Measurements from ENCODE around the gene POLR1F.

The POLR1F gene, protein sequence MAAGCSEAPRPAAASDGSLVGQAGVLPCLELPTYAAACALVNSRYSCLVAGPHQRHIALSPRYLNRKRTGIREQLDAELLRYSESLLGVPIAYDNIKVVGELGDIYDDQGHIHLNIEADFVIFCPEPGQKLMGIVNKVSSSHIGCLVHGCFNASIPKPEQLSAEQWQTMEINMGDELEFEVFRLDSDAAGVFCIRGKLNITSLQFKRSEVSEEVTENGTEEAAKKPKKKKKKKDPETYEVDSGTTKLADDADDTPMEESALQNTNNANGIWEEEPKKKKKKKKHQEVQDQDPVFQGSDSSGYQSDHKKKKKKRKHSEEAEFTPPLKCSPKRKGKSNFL

DNA sequence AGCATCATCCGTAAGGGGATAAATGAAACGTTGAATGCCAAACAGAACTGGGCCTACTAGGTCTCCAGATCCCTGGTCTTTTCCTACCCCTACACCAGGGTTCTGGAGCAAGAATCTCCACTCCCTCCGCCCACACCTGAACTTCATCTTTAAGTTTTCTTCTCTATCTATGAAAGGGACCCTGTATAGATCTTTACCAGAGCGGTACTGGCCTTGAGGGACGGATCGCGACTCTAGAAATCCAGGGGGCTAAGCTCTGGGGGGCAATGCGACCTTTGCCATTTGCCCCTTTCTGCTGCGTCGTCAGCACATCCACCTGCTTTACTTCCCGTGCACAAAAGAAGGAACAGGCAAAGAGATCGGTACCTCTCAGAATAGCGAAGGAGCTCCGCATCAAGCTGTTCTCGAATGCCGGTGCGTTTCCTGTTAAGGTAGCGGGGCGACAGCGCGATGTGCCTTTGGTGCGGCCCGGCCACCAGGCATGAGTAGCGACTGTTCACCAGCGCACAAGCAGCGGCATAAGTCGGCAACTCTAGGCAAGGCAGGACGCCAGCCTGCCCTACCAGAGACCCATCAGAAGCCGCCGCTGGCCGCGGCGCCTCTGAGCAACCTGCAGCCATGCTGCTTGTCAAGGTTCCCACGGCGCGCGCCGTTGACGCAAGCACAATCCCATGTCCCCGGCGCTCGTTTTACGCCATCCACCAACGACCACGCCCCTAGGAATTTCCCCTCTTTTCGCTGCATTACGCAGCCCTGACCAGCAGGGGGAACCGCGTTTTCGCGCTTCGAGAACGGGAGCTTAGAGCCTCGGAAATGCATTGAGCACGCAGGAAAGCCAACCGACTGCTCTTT, at the start of gene POLR1F:
Gene POLR1F (minus strand): TSS at position 641 of the 852 bp plus-strand sequence. CDS start 21 bp downstream, at position 620.
- Histone ChIP-seq H3K4me1 (ENCODE audit: insufficient read depth, low read length, poor library complexity, severe bottlenecking) (peaks cover 39% of the 10 kb centered on the region), H4K20me1 (ENCODE audit: insufficient read depth, low read length, poor library complexity, severe bottlenecking) (peaks cover 35% of the 10 kb centered on the region), H3K9me2 (replicated peaks; ENCODE audit: low read depth, low read length) (no peaks in the 10 kb centered on the region), H2AFZ (ENCODE audit: low read length) (peak within 1 kb of the TSS; percentile 88), H3K4me3 (ENCODE audit: low read length, poor library complexity, severe bottlenecking) (peak within 1 kb of the TSS; percentile 92), H3K79me2 (ENCODE audit: insufficient read depth, low read length) (peaks cover 52% of the 10 kb centered on the region), H3K27me3 (ENCODE audit: insufficient read depth, low read length, poor library complexity, severe bottlenecking) (no peaks in the 10 kb centered on the region), H3K4me2 (ENCODE audit: low read depth, low read length, poor library complexity, severe bottlenecking) (peak within 1 kb of the TSS; percentile 99), H3K9me3 (ENCODE audit: insufficient read depth, low read depth, low read length) (no peaks in the 10 kb centered on the region), H3K36me3 (ENCODE audit: insufficient read depth, low read length) (no peaks in the 10 kb centered on the region), H3F3A (ENCODE audit: low read depth) (no peaks in the 10 kb centered on the region), H3K9ac (ENCODE audit: low read depth, low read length, poor library complexity, severe bottlenecking) (peak within 1 kb of the TSS; percentile 85)
- TF ChIP-seq, protein P1, sequence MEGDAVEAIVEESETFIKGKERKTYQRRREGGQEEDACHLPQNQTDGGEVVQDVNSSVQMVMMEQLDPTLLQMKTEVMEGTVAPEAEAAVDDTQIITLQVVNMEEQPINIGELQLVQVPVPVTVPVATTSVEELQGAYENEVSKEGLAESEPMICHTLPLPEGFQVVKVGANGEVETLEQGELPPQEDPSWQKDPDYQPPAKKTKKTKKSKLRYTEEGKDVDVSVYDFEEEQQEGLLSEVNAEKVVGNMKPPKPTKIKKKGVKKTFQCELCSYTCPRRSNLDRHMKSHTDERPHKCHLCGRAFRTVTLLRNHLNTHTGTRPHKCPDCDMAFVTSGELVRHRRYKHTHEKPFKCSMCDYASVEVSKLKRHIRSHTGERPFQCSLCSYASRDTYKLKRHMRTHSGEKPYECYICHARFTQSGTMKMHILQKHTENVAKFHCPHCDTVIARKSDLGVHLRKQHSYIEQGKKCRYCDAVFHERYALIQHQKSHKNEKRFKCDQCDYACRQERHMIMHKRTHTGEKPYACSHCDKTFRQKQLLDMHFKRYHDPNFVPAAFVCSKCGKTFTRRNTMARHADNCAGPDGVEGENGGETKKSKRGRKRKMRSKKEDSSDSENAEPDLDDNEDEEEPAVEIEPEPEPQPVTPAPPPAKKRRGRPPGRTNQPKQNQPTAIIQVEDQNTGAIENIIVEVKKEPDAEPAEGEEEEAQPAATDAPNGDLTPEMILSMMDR (conservative IDR thresholded peaks at IDR 0.05; ENCODE audit: low read length), result peak; percentile 90
- no peak for TF ChIP-seq EZH2phosphoT487 (IDR thresholded peaks at IDR 0.05; ENCODE audit: borderline replicate concordance)

DNA sequence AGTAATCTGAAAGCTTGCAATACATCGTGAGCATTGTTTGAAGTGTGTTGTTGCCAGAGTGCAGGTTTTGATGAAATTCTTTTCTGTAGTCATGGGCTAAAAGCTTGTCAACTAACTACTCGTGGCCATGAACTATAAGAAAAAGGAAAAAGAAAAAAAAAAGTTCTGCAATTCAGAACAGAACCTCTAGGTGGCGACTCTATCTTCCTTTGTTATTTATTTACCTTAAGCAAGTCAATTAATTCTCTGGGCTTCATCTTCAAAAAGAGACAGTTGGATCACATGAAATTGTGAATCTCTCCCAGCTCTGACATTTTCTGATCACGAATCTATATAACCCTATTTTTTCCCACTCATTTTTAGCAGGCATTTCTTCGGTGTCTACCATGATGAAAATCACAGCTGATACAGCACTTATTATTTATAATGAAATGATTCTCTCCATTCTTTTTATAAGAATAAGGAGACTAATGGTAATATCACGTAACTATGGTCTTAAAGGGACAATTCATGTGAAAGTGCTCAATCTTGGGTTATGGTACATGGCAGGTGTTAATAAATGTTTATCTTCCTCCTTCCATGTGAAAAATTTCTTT, 45.8 kb upstream of the POLR1F start:
- TF ChIP-seq, protein P1 (conservative IDR thresholded peaks at IDR 0.05; ENCODE audit: low read length), result peak; percentile 90
- TF ChIP-seq EZH2phosphoT487 (IDR thresholded peaks at IDR 0.05; ENCODE audit: borderline replicate concordance), result no peak
- H3K4me1 ChIP-seq (ENCODE audit: insufficient read depth, low read length, poor library complexity, severe bottlenecking), result no peaks in the 10 kb centered on the region
- H3K27me3 ChIP-seq (ENCODE audit: insufficient read depth, low read length, poor library complexity, severe bottlenecking), result no peaks in the 10 kb centered on the region
- H3F3A ChIP-seq (ENCODE audit: low read depth), result no peaks in the 10 kb centered on the region
- no peak overlapping the region for H3K4me2 ChIP-seq (ENCODE audit: low read depth, low read length, poor library complexity, severe bottlenecking)
- H4K20me1 ChIP-seq (ENCODE audit: insufficient read depth, low read length, poor library complexity, severe bottlenecking), result no peaks in the 10 kb centered on the region
- H3K36me3 ChIP-seq (ENCODE audit: insufficient read depth, low read length), result no peaks in the 10 kb centered on the region
- no peaks in the 10 kb centered on the region for H3K79me2 ChIP-seq (ENCODE audit: insufficient read depth, low read length)
- H3K9ac ChIP-seq (ENCODE audit: low read depth, low read length, poor library complexity, severe bottlenecking), result no peak overlapping the region
- H3K9me3 ChIP-seq (ENCODE audit: insufficient read depth, low read depth, low read length), result no peaks in the 10 kb centered on the region
- H3K4me3 ChIP-seq (ENCODE audit: low read length, poor library complexity, severe bottlenecking), result no peak overlapping the region
- no peak overlapping the region for H2AFZ ChIP-seq (ENCODE audit: low read length)
- no peaks in the 10 kb centered on the region for H3K9me2 ChIP-seq (replicated peaks; ENCODE audit: low read depth, low read length)

DNA sequence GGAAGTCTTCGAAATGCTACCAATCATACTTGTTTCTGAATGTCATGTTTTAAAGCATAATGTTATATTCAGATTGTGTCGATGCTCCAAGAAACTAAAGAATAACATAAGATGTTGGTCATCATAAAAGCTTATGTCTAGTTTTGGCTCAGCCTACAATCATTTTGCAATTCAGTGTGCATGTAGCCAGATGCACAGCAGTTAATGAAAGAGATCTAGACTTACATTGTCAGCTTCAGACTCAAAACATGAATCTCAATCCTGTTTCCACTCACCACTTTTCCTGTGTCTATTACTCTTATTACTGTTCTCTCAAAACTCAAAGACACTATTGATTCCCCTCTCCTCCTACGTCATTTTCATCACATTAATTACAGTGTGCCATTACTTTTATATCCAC, 43.2 kb upstream of the POLR1F start:
- no peak overlapping the region for H2AFZ ChIP-seq (ENCODE audit: low read length)
- no peaks in the 10 kb centered on the region for H3K4me1 ChIP-seq (ENCODE audit: insufficient read depth, low read length, poor library complexity, severe bottlenecking)
- no peak overlapping the region for H3K4me2 ChIP-seq (ENCODE audit: low read depth, low read length, poor library complexity, severe bottlenecking)
- H3K79me2 ChIP-seq (ENCODE audit: insufficient read depth, low read length), result no peaks in the 10 kb centered on the region
- H3K9me2 ChIP-seq (replicated peaks; ENCODE audit: low read depth, low read length), result no peaks in the 10 kb centered on the region
- no peak overlapping the region for H3K4me3 ChIP-seq (ENCODE audit: low read length, poor library complexity, severe bottlenecking)
- H3K9ac ChIP-seq (ENCODE audit: low read depth, low read length, poor library complexity, severe bottlenecking), result no peak overlapping the region
- H4K20me1 ChIP-seq (ENCODE audit: insufficient read depth, low read length, poor library complexity, severe bottlenecking), result no peaks in the 10 kb centered on the region
- no peaks in the 10 kb centered on the region for H3K36me3 ChIP-seq (ENCODE audit: insufficient read depth, low read length)
- no peaks in the 10 kb centered on the region for H3K9me3 ChIP-seq (ENCODE audit: insufficient read depth, low read depth, low read length)
- no peaks in the 10 kb centered on the region for H3K27me3 ChIP-seq (ENCODE audit: insufficient read depth, low read length, poor library complexity, severe bottlenecking)
- TF ChIP-seq, protein P1 (conservative IDR thresholded peaks at IDR 0.05; ENCODE audit: low read length), result no peak
- no peak for TF ChIP-seq EZH2phosphoT487 (IDR thresholded peaks at IDR 0.05; ENCODE audit: borderline replicate concordance)
- no peaks in the 10 kb centered on the region for H3F3A ChIP-seq (ENCODE audit: low read depth)

Measured in Loucy (cell line).